Fibroblast of gingiva (primary cell): Measurements from ENCODE around the gene ITGA8.
A peak's percentile ranks its signal among the peaks of the same experiment; 100 is the strongest.
"Not testable (repeated sequence)": the region's sequence is repeated elsewhere in the genome, so short reads cannot be mapped to it uniquely, and the experiment has no call there.

Experiments used
- DNase-seq: peaks from one replicate; pipeline ENCODE4 v3.0.0-alpha.2; 2011; ENCODE audit warnings: low read depth

The ITGA8 gene

DNA sequence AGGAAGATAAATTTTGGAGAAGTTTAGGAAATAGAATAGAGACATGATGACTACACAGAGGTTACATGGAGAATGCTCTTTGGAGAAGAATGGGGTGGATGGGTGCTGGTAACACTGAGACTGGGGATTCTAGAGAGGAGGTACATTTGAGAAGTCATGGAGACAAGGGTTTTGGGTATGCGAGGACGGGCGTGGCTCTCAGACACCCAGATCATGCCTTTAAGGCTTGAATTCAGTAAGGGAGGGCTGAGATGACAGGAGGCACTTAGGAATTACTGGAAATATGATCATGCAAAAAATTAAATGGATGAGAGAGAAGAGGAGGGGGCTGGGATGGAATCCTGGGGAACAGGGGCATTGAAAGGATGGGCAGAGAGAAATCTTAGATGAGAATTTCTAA lies 168.8 kb downstream of the ITGA8 start:
- no peak for DNase-seq

DNA sequence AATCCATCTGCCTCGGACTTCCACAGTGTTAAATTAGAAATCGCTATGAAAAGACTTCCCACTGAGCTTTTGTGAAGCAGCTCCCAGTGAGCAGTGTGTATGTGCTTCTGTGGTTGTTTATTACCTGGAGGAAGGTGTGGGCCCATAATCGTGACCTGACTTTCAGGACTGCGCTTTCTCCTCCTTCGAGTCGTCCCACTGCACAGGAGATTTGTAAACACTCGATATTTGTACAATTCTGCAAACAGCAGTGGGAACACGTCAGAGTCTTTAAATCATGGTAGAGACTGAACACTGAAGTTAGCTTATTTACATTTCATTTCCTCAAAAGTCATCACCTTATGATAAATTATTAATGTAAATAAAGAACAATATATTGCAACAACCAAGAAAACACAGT lies 171.4 kb downstream of the ITGA8 start:
- DNase-seq = no peak

DNA sequence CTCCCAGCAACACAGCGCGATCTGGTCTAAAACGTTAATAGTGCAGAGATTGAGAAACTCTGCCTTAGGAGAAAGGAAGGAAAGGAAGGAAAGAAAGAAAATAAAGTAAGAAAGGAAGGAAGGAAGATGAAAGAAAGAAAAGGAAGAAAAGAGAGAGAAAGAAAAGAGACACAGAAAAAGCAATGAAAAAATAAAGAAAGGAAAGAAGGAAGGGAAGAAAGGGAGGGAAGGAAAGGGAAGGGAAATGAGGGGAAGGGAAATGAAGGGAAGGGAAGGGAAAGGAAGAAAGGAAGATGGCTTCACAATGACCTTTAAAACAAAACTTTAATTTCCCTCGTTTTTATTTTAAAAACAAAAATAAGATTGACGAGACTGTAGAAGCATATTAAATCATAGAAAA lies 173.1 kb downstream of the ITGA8 start:
- DNase-seq = no peak

DNA sequence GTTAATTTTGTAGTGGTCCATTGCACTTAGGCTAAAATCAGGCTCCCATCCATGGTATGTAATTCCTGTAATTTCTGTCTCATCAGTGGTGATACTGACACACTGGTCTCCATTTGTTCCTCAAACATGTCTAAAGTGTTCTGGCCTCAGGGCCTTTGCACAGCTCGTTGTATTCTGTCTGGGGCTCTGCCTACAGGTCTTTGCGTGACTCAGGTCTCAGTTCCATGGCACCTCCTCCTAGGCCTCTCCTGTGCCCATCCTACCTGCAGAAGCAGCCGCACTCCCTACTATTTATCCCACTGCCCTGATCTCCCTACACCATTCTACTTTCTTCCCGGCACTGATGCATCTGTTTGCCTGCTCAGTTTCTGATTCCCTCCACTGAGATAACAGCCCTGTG lies 173.8 kb downstream of the ITGA8 start:
- no peak for DNase-seq

DNA sequence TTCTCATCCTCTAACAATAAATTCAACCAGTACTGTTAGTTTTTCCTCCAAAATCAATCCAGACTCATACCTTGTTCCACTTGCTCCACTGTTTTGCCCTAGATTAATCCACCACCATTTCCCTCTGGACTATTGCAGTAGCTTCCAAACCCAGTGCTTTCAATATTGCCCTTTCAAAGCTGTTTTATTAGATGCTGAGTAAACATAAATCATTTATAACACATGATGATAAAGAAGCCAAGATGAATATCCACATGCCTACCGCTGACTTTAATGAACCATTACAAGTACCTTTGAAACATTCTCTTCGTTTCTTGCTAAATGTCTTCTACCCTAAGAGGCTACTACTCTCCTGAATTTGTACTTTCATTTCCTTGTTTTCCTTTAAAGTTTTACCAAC lies 174.5 kb downstream of the ITGA8 start:
- no peak for DNase-seq

DNA sequence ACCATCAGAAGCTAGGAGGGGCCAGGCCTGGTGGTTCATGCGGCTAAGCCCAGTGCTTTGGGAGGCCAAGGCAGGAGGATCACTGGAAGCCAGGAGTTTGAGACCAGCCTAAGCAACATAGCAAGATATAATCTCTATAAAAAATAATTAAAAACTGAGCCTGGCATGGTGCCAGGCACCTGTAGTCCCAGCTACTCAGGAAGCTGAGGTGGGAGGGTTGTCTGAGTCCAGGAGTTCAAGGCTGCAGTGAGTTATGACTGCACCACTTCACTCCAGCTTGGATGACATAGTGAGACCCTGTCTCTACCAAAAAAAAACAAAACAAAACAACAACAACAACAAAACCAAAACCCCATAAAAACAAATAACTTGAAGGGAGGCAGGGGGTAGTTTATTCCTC lies 175.7 kb downstream of the ITGA8 start:
- DNase-seq = no peak

DNA sequence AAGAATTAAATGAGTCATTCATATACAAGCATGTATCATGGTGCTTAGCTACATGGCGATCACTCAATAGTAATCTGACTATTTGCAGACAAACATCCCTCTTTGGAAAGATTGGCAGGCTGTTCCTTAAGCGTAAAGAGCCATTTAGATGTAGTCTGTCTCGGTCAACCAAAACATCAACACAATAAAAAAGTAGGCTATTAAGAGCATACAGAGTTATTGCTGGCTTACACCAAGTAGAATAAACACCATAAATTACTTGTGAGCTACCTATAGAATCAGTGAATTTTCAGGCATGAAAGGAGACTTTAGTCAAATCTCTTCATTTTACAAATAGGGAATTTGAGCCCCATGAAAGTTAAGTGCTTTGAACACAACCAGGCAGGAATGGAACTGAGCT lies 176.9 kb downstream of the ITGA8 start:
- DNase-seq = no peak

DNA sequence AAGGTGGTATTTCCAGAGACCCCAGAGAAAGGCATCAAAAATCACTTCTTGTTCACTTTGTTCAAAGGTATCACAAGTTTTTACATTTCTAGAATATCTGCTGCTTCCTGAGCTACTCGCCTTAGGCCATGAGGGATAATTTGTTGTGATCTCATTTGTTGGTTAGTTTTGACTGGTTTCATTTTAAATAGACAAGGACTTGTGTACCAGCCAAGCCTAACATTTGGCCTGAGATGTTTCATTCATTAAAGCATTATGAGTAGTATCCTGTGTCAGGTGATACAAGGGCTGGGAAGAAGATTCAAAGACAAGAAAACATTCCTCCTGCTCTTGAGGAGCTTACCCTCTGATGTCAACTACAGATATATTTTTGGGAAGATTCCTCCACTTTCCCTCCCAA lies 178.3 kb downstream of the ITGA8 start:
- no peak for DNase-seq

DNA sequence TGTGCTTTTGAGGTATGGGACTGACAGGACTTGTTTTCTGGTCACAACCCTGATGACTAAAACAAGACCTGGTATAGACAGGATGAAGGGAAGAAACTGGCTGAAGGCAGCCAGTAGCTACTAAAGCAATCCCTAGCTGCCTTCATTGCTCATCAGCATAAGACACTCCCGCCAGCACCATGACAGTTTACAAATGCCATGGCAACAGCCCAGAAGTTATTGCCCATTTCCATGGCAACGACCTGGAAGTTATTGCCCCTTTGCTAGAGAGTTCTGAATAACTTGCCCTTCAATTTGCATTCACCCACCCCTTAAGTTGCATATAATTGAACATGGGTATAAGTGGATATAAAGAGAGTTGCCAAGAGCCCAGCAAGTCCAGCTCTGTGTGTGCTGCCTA lies 179.0 kb downstream of the ITGA8 start:
- no peak for DNase-seq

DNA sequence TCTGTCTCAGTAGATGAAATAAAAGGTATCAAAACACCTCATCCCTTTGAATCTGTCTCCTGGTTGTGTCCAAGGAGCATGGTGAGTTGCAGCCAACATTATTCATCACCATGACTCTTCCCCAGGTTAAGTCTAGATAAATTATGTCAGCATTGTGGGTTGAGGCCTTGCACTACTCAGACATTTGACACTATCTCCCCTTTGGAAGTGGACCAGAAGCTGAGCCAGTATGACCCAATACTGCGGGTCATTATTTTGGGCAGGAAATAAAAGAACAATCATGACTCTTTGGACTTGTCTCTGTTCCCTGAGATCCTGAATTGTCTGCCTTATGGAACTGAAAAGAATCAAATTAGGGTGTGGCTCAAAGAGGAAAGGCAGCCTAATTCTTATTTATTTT lies 180.5 kb downstream of the ITGA8 start:
- no peak for DNase-seq

DNA sequence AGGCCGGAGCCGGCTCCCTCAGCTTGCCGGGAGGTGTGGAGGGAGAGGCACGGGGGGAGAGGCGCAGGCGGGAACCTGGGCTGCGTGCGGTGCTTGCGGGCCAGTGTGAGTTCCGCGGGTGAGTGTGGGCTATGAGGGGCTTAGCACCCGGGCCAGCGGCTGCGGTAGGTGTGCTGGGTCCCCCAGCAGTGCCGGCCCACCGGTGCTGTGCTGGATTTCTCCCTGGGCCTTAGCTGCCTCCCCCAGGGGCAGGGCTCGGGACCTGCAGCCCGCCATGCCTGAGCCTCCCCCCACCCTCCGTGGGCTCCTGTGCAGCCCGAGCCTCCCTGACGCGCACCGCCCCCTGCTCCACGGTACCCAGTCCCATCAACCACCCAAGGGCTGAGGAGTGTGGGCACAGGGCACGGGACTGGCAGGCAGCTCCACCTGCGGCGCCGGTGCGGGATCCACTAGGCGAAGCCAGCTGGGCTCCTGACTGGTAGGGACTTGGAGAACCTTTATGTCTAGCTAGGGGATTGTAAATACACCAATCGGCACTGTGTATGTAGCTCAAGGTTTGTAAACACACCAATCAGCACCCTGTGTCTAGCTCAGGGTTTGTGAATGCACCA lies 184.7 kb downstream of the ITGA8 start:
- not testable (repeated sequence) for DNase-seq

DNA sequence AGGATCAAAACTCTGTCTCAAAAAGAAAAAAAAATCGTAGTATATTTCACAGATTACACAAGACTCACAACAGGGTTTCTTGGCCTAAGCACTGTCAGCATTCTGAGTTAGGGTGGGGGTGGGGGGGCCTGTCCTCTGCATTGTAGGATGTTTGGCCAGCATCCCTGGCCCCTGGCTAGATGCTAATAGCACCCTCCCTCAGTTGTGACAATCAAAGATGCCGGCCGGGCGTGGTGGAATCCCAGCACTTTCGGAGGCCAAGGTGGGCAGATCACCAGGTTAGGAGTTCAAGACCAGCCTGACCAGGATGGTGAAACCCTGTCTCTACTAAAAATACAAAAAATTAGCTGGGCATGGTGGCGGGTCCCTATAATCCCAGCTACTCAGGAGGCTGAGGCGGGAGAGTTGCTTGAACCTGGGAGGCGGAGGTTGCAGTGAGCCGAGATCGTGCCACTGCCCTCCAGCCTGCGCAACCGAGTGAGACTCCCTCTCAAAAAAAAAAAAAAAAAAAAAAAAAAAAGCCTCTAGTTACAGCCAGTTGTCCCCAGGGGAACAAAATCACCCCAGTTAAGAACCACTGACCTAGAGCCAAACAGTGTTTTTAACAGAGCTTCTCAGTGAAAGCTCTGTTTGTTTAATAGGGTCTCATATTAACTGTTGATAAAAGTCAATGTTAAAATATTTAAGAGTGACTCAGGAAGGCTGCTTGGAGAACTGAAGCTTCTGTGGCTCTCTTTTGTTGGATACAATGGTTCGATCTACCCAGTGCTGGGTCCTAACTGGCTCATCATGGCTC lies 187.6 kb downstream of the ITGA8 start:
- no peak for DNase-seq

DNA sequence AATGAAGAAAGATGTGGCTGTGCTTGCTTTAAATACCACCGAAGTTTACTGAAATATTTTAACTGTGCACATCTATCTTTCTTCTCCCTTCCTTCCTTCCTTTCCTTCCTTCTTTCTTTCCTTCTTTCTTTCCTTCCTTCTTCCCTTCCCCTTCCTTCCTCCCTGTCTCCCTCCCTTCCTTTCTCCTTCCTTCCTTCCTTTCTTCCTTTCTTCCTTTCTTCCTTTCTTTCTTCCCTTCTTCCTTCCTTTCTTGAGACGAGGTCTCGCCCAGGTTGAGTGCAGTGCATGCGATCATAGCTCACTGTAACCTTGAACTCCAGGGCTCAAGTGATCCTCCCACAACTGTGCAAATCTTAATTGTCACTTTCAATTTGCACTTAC lies 190.9 kb downstream of the ITGA8 start:
- no peak for DNase-seq

DNA sequence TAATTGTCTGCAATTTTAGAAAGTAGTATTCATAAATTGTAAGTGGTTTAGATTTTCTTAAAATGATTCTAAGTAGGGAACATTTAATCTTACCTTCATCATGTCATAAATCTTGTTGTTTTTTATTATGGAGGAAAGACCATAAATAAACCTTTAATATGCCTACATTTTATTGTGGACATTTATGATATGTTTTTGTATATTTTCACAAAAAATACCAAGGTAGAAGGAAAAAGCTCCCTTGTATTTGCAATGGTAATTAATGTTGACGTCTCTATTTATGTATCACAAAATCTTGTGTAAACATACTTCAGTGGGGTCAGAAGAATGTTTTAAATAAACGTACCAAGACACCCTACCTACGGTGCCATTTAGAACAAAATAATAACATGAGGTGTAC lies 193.0 kb downstream of the ITGA8 start:
- no peak for DNase-seq

DNA sequence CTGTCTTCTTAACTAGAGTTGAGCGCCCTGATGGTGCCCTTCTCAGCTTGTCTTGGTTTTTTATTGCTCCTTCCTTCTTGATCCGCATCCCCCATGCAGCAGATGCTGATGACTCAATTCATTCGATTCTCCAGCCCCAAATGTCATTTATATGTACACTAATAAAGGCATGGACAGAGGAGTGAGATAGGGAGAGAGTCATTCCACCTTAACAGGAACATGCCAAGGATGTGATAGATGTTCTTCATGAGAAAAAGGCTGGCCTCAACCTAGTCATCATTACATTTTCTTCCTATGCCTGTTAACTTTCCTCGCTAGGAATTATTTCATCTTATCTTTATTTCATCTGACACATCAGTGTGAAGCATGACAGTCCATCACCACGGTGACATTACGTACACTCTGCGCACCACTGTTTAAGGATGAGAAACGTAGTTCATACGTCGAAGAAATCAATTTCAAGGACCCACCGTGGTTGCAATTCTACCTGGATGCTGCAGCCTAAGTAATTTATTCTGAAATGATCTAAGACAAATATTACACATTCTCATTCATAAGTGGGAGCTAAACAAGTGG lies 198.3 kb downstream of the ITGA8 start:
- DNase-seq = no peak

DNA sequence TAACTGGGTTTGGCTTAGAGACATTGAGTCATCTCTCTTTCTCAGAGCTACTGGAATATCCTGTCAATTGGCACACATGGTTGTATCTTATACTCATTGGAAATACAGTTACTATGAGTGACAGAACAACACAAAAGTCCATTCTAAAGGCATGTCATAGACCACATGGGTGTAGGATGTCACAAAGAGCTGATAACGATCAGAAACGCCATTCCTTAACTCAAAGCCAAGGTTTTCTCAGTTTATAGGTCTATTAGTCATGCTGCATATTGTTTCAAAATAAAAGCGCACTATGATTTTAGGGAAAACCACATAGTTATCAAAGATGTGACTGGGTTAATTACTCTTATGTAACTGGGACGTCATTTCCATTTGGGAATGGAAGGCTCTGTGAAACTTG lies 201.5 kb downstream of the ITGA8 start:
- DNase-seq = no peak

DNA sequence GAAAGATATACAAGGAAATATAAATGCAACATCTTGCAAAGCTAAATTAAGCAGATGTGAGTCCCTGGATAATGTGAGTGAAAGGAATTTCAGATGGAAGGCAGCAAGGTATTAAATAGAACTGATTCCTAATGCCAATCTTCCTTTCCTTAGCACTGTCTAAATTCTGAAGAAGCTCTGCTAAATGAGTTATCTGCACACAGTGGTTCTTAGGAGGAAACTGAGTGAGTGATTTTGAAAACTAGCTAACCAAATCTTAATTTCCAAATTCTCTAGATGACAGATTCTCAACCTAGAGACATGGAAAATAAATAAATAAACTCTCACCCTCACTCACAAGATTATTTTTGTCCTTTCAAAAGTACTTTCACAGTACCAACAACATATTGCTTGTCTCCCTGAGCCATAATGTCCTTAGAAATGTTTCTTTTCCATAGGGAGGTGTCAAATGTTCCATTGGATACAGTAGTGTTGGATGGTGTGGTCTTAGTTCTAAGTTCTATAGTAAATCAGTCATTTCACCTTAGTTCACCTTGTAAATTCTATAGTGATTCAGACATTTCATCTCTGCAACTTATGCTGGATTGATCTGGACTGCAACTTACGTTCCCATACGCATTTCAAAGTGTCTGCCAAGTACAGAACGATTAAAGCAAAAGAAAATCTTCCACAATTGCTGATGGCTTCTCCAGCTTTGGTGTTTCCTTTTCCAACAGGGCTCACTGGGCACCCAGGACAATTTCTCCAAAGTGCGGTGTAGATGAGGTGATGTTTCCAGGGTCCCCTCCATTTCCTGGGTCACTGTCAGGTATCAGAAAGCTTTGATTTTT lies 203.3 kb downstream of the ITGA8 start:
- DNase-seq = no peak

DNA sequence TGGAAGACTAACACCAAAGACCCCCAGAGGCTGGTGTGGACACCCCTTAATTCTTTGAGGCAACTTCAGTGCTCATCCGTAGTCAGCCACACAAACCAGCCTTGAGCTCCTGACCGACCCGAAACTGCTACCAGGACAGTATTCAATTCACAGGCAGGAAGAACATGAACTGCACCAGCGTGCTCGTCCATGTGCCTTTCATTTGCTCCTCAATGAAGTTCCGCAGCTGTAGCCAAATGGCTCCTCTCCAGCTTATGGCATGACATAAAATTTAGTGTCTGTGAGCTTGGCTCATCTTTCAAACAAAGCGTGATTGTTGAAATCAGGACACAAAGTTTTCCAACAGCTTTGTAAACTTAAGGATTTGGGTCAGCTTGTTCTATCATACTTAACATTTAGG lies 204.5 kb downstream of the ITGA8 start:
- peak; percentile 76 for DNase-seq

DNA sequence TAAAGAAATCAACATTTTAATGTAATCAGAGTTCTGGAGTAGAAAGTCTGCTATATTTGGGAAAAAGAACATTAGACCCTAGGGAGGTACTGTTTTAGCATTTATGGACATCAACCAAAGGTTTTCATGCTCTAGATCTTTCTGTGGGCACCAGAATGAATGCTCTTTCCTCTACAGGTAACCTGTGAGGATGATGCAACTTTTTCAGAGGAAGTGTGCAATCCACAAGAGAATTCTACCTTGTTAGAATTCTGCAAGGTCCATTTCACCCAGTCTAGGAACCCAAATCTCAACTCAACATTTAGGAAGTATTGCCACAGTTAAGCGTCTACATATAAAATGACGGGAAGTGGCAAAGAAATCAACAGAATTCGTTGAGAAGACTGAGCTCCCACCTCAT lies 208.8 kb downstream of the ITGA8 start:
- no peak for DNase-seq

DNA sequence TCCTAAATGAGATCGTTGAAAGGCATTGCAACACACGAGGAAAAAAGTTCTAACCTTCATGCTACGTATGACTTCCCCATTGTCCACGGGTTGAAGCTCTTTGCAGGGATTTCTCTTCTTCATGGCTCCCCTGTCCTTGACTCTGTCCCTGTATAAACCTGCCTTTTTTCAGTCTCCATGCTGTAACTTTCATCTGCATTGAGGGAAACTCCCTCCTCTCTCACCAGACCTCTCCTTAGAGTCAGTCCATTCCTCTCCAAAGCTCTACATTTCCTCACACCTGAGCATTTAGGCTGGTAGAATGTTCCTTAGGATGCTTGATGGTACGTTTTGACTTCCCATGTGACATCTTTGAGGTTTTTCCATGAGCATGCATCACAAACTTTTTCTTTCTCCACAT lies 214.4 kb downstream of the ITGA8 start:
- DNase-seq = no peak

DNA sequence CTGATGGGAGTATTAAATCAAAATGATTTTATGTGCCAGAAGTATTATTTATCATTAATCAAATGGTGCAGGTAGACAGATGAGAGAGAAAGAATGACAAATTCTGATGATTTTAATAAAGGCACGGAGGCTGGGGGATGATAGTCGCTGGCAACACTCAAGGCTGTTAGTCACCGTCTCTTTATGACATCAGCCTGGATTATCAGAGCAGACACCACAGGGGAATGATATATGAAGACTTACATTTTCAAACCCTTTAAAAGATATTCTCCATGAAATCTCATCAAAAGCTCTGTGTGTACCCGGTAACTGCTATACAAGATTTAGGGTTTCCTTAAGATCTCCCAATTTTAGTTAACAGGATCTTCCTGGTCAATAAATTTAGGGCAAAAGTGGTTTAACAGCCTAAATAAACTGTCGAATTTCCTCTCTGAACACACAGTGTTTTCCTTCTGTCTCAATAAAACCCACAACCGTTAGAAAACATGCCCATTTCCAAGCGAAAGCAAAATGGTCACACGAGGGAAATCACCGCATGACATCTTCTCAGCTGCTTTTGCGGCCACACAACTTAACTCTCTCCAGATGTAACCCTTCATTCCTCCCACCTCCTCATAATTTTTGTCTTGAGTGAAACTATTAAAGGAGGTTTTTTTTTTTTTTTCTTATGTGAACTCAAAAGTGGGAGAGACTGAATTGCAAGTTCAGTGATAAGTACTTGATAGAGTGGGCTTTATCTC lies 215.5 kb downstream of the ITGA8 start:
- peak; percentile 8 for DNase-seq

DNA sequence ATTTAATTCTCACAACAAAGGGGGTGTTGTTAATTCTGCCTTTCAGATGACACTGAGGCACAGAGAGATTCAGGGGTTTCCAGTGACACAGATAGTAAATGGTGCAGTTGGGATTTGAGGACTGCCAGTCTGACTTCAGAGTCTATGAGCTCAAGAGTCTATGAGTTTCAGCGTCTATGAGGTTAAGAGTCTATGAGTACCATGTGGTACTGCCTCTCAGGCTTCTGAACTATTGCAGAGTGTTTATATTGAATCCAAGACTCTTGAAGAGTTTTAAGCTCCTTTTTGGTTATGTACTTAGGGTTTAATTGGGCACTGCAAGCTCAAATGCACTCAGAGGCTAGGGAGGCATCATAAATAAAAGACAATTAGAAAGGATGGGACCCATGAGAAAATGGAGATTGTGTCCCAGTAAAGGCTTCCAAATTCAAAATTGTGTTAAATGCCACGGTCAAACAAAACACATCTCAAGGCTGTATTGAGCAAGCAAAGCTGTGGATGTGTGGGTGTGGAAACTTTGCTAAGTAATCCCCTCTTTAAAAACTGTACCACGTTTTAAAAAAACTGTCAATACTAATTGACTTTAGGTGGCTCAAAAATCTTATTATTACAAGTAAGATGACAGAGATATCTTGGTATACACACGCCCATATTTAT lies 224.7 kb downstream of the ITGA8 start:
- DNase-seq = no peak
